ENCODE data around the gene ZNF346. TPM values are rescaled to one million over a fixed set of nuclear protein-coding genes. Genes with fewer than 3 reads are reported as not detected.

Gene ZNF346
- total RNA-seq, 6 donors from 2014 or later = 9.3 to 31.4 (median 16.8) TPM

DNA sequence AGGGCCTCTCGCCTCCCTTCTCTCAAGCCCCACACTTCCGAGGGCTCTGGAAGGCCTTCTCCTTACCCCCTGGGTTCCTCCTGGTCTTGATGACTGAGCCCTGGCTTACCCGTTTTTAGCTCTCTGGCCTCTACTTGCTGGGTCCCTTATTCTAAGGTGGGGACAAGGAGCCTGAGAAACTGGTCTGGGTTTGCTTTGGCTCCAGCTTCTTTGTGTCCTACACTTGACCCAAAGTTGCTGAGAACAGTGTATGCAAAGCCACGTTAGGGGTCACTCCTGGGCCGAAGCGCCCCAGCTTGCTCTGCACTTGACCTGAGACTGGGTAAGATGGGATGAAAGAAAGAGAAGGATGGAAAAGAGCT is 788 bp downstream of the ZNF346 start:
- H3K4me1 ChIP-seq = peaks cover 12 to 22% (median 14%) of the 10 kb centered on the region in 4 donors
- H3K27ac ChIP-seq = peak overlapping the region; percentile 81 to 93 (median 88)
- 12 to 21% methylated on average over 6 of the region's 6 CpGs for WGBS, 2 donors
- ATAC-seq (ENCODE audit: low FRiP score in 2 of 2) (peak; percentile 23 to 34), DNase-seq (no peak)
- no peaks in the 10 kb centered on the region for H3K36me3 ChIP-seq
- no peaks in the 10 kb centered on the region for H3K27me3 ChIP-seq
- H3K4me3 ChIP-seq = peak overlapping the region; percentile 85 to 95 (median 92)
- H3K9me3 ChIP-seq = no peaks in the 10 kb centered on the region
- TF ChIP-seq POLR2A (IDR thresholded peaks at IDR 0.05) = no peak

DNA sequence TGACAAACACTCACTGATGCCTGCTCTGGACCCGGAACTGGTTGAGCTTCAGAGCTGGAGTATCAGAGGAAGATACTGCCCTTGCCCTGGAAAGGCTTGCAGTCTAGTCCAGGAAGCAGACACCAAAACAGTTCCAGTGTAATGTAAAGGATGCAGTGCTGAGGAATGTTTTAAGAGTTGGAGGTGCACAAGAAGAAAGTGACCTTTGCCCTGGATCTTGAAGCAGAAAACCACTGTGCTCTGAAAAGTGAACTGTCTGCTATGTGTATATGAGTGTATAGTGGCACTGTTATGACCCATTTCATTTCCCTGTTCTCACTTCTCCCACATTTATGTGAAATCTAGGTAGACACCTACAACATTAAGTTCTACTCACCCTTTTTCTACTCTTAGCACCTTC is 2.1 kb downstream of the ZNF346 start:
- Histone ChIP-seq H3K27me3 (no peaks in the 10 kb centered on the region), H3K36me3 (no peaks in the 10 kb centered on the region), H3K4me1 (peaks cover 12 to 22% (median 14%) of the 10 kb centered on the region in 4 donors), H3K4me3 (no peak overlapping the region), H3K9me3 (no peaks in the 10 kb centered on the region), H3K27ac (no peak overlapping the region)
- no peak for TF ChIP-seq EP300 (IDR thresholded peaks at IDR 0.05)
- no peak for TF ChIP-seq POLR2AphosphoS5 (IDR thresholded peaks at IDR 0.05)
- no peak for TF ChIP-seq POLR2A (IDR thresholded peaks at IDR 0.05)
- TF ChIP-seq, protein P1, sequence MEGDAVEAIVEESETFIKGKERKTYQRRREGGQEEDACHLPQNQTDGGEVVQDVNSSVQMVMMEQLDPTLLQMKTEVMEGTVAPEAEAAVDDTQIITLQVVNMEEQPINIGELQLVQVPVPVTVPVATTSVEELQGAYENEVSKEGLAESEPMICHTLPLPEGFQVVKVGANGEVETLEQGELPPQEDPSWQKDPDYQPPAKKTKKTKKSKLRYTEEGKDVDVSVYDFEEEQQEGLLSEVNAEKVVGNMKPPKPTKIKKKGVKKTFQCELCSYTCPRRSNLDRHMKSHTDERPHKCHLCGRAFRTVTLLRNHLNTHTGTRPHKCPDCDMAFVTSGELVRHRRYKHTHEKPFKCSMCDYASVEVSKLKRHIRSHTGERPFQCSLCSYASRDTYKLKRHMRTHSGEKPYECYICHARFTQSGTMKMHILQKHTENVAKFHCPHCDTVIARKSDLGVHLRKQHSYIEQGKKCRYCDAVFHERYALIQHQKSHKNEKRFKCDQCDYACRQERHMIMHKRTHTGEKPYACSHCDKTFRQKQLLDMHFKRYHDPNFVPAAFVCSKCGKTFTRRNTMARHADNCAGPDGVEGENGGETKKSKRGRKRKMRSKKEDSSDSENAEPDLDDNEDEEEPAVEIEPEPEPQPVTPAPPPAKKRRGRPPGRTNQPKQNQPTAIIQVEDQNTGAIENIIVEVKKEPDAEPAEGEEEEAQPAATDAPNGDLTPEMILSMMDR (IDR thresholded peaks at IDR 0.05) = no peak
- DNase-seq = no peak
- no peak for ATAC-seq (ENCODE audit: low FRiP score in 2 of 2)
- WGBS, 2 donors = 93 to 100% methylated on average over 1 of the region's 1 CpG

DNA sequence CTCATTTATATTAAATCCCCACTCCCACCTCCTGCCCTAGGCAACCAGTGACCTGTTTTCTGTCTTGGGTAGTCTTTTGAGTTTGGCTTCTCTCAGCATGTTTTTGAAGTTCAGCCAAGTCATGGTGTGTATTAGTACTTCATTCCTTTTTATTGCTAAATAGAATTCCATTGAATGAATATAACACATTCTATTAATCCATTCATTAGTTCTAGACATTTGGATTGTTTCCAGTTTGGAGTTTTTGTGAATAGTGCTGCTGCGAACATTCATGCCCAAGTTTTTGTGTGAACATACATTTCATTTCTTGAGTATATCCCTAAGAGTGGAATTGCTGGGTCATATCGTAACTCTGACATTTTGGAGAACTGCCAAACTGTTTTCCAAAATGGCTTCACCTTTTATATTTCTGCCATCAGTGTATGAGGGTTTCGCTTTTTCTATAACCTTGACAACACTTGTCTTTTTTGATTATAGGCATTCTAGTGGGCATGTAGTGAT is 2.7 kb downstream of the ZNF346 start:
- TF ChIP-seq POLR2A (IDR thresholded peaks at IDR 0.05) = no peak
- TF ChIP-seq POLR2AphosphoS5 (IDR thresholded peaks at IDR 0.05) = no peak
- TF ChIP-seq, protein P1 (IDR thresholded peaks at IDR 0.05) = no peak
- TF ChIP-seq EP300 (IDR thresholded peaks at IDR 0.05) = no peak
- Histone ChIP-seq H3K4me3 (no peak overlapping the region), H3K36me3 (no peaks in the 10 kb centered on the region), H3K27ac (no peak overlapping the region), H3K27me3 (no peaks in the 10 kb centered on the region), H3K9me3 (no peaks in the 10 kb centered on the region), H3K4me1 (peaks cover 12 to 22% (median 14%) of the 10 kb centered on the region in 4 donors)
- no peak for DNase-seq
- no peak for ATAC-seq (ENCODE audit: low FRiP score in 2 of 2)
- 81% methylated on average over 3 of the region's 3 CpGs for WGBS, 2 donors

GRCh38 chr5:177027665-177028064 is 5.2 kb downstream of the ZNF346 start:
- ATAC-seq (ENCODE audit: low FRiP score in 2 of 2) (no peak), DNase-seq (no peak)
- Histone ChIP-seq H3K9me3 (no peaks in the 10 kb centered on the region), H3K27me3 (no peaks in the 10 kb centered on the region), H3K36me3 (no peaks in the 10 kb centered on the region), H3K4me3 (no peak overlapping the region), H3K4me1 (peaks cover 6 to 15% (median 6%) of the 10 kb centered on the region in 4 donors), H3K27ac (no peak overlapping the region)
- WGBS, 2 donors = 100% methylated on average over 2 of the region's 2 CpGs
- TF ChIP-seq POLR2A (IDR thresholded peaks at IDR 0.05) (no peak), EP300 (IDR thresholded peaks at IDR 0.05) (no peak), POLR2AphosphoS5 (IDR thresholded peaks at IDR 0.05) (no peak)
- TF ChIP-seq, protein P1 (IDR thresholded peaks at IDR 0.05) = no peak

- no peaks in the 10 kb centered on the region for H3K9me3 ChIP-seq
- no peak overlapping the region for H3K27ac ChIP-seq
- DNase-seq = no peak
- ATAC-seq (ENCODE audit: low FRiP score in 2 of 2) = no peak
- no peaks in the 10 kb centered on the region for H3K27me3 ChIP-seq
- H3K4me3 ChIP-seq = no peak overlapping the region
- 94 to 97% methylated on average over 6 of the region's 6 CpGs for WGBS, 2 donors
- TF ChIP-seq EP300 (IDR thresholded peaks at IDR 0.05) (no peak), POLR2AphosphoS5 (IDR thresholded peaks at IDR 0.05) (no peak), POLR2A (IDR thresholded peaks at IDR 0.05) (no peak)
- TF ChIP-seq, protein P1 (IDR thresholded peaks at IDR 0.05) = no peak
- H3K36me3 ChIP-seq = no peaks in the 10 kb centered on the region
- H3K4me1 ChIP-seq = peaks cover 0 to 2% (median 0%) of the 10 kb centered on the region in 4 donors
Observed at GRCh38 chr5:177029498-177029897, 7.0 kb downstream of the ZNF346 start.

Measured in upper lobe of left lung (tissue), 6 donors.